ENCODE measurements around the gene S100A8. TPM values are rescaled to one million over a fixed set of nuclear protein-coding genes. Genes with fewer than 3 reads are reported as not detected.

The S100A8 gene
- total and polyA plus RNA-seq, 9 donors: 5.3 to 60.5 (median 9.1) TPM

- WGBS, 3 donors: 78 to 80% (median 80%) methylated on average over 5 of the region's 5 CpGs
- H3K27ac ChIP-seq: no peak overlapping the region
- H3K4me3 ChIP-seq: no peak overlapping the region
- no peaks in the 10 kb centered on the region for H3K4me1 ChIP-seq (ENCODE audit: insufficient read depth)
- H3K36me3 ChIP-seq: no peaks in the 10 kb centered on the region
- no peaks in the 10 kb centered on the region for H3K27me3 ChIP-seq
- intact Hi-C loops (cut with DNase I): no loop called here
- no peak for TF ChIP-seq CTCF (IDR thresholded peaks at IDR 0.05)
- no peak for TF ChIP-seq EP300 (IDR thresholded peaks at IDR 0.05)
- no peak for TF ChIP-seq POLR2A (IDR thresholded peaks at IDR 0.05)
- no peak for DNase-seq
- H3K9me3 ChIP-seq: no peaks in the 10 kb centered on the region
Observed at GRCh38 chr1:153386500-153386901, 4.4 kb downstream of the S100A8 start.

- H3K9me3 ChIP-seq: no peaks in the 10 kb centered on the region
Observed at GRCh38 chr1:153384958-153385580, 5.8 kb downstream of the S100A8 start.

GRCh38 chr1:153380711-153381110 is 10.2 kb downstream of the S100A8 start:
- Histone ChIP-seq H3K36me3 (no peaks in the 10 kb centered on the region), H3K27ac (no peak overlapping the region), H3K27me3 (no peaks in the 10 kb centered on the region), H3K4me3 (no peak overlapping the region), H3K4me1 (ENCODE audit: insufficient read depth) (no peaks in the 10 kb centered on the region), H3K9me3 (no peaks in the 10 kb centered on the region)
- TF ChIP-seq POLR2A (IDR thresholded peaks at IDR 0.05): no peak
- no peak for TF ChIP-seq EP300 (IDR thresholded peaks at IDR 0.05)
- no peak for TF ChIP-seq CTCF (IDR thresholded peaks at IDR 0.05)
- DNase-seq: no peak
- 92 to 94% (median 92%) methylated on average over 23 of the region's 23 CpGs for WGBS, 3 donors
- intact Hi-C loops (cut with DNase I): no loop called here

More at GRCh38 chr1:153384958-153385580, 5.8 kb downstream of the S100A8 start:
- intact Hi-C loops (cut with DNase I): no loop called here
- TF ChIP-seq POLR2A (IDR thresholded peaks at IDR 0.05) (no peak), CTCF (IDR thresholded peaks at IDR 0.05) (no peak), EP300 (IDR thresholded peaks at IDR 0.05) (no peak)
- Histone ChIP-seq H3K27ac (no peak overlapping the region), H3K4me1 (ENCODE audit: insufficient read depth) (no peaks in the 10 kb centered on the region), H3K27me3 (no peaks in the 10 kb centered on the region), H3K36me3 (no peaks in the 10 kb centered on the region), H3K4me3 (no peak overlapping the region)
- DNase-seq: no peak
- WGBS, 3 donors: 66 to 79% (median 74%) methylated on average over 4 of the region's 4 CpGs

GRCh38 chr1:153379591-153379990 is 11.3 kb downstream of the S100A8 start:
- no peaks in the 10 kb centered on the region for H3K27me3 ChIP-seq
- H3K4me3 ChIP-seq: no peak overlapping the region
- WGBS, 3 donors: 82 to 84% (median 83%) methylated on average over 10 of the region's 10 CpGs
- DNase-seq: no peak
- H3K36me3 ChIP-seq: no peaks in the 10 kb centered on the region
- intact Hi-C loops (cut with DNase I): no loop called here
- no peak for TF ChIP-seq CTCF (IDR thresholded peaks at IDR 0.05)
- no peak for TF ChIP-seq POLR2A (IDR thresholded peaks at IDR 0.05)
- TF ChIP-seq EP300 (IDR thresholded peaks at IDR 0.05): no peak
- H3K4me1 ChIP-seq (ENCODE audit: insufficient read depth): no peaks in the 10 kb centered on the region
- H3K9me3 ChIP-seq: no peaks in the 10 kb centered on the region
- no peak overlapping the region for H3K27ac ChIP-seq
